ENCODE data around the gene THSD7A.

THSD7A gene

GRCh38 chr7:11817111-11817740, 14.8 kb downstream of the THSD7A start:
- no peak for DNase-seq (ENCODE audit: low spot score)

GRCh38 chr7:11811709-11812108, 20.3 kb downstream of the THSD7A start:
- no peak for DNase-seq (ENCODE audit: low spot score)

DNA sequence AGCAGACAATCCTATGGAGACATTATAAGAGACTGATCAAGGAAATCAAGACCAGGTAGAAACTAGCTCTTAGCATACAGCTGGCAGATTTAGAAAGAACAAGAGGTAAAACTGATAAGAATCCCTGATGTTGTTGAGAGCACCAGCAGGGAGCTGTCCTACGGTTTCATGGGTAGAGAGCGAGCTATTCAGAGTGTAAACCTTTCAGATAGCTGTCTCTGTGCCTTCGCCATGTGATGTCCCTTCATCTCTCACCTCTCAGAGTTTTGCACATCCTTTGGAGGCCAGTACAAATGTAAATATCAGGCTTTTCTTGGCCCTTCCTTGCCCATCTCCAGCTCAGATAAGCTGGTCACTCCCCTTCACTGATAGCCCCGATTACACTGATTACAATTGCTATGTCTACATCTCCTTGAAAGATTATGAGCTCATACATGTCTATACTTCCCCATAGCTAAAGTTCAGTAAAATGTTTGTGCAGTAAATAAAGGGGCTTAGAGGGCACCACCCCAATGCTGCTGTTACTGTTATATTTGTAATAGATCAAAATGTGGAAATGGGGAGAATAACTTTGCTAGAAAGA, 21.9 kb downstream of the THSD7A start:
- DNase-seq (ENCODE audit: low spot score), result no peak

DNA sequence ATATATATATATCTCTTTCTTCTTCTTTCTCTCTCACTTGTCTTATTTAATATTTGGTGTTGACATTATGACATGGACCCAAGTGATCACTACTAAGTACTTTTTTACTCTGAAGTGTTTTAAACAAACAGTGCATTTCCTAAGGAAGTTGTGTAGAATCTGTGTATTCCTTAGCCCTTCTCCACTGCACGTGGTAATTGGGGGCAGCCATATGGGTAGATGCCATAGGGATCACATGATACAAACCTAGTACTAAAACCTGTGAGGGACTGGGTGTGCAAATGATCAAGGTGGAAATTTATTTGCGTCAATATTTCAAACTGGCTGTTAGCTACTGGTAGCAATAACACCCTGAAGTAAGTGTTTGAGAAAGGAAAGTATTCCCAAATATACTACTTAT, 25.0 kb downstream of the THSD7A start:
- DNase-seq (ENCODE audit: low spot score), result no peak

- no peak for DNase-seq (ENCODE audit: low spot score)
These were observed 27.4 kb downstream of the THSD7A start for GRCh38 chr7:11804621-11805020.

- no peak for DNase-seq (ENCODE audit: low spot score)
These were observed 36.8 kb downstream of the THSD7A start for GRCh38 chr7:11795231-11795630.

DNA sequence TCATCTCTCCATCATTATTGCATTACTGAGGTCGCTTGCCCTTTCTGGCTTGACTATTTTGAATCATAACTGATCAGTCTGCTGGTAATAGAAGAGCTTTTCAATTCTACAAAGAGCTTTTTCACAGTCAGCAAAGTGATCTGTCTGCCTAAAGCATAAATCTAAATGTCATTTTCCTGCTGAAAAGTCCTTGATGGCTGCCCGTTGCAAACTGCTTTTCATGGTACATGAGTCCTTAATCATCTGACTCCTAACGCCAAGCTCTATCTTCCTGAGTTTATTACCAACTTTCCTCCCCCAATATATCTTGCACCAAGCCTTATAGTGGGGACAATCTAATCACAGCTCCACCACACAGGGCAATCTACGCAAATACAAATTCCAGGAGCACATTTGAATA, 39.8 kb downstream of the THSD7A start:
- no peak for DNase-seq (ENCODE audit: low spot score)

DNA sequence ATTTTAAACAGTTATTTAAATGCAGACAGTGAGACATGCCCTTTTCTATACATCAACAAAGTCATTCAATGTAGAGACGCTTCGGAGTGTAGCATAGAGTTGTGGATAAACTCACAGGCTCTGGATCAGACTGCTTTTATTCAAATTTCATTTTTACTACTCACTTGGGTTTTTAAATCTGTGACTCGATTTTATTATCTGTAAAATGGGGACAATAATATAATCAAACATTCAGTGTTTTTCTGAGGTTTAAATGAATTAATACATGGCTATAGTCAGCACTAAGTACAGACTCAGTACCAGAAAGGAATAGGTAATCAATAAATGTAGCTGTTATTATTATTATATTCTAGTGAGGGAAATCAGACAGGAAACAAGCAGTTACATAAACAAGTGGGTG, 43.4 kb downstream of the THSD7A start:
- no peak for DNase-seq (ENCODE audit: low spot score)

GRCh38 chr7:11787534-11787933, 44.5 kb downstream of the THSD7A start:
- DNase-seq (ENCODE audit: low spot score), result no peak

DNA sequence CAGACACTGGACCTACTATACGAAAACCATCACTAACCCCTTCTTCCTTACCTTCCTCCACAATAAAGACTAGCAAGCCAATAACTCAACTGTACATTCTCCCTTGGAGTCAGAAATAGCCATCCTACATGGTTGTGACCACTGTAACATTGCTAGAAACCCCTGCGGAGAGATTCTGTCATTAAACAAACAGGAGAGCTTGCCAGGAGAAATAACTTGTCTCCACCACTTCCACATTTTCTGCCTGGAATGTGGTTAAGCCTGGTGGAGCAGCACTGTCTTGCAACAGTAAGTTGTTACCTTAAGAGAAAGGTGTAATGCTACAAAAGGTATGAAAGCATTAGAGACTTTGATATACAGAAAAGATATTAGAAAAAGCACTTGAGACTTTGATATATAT, 45.8 kb downstream of the THSD7A start:
- DNase-seq (ENCODE audit: low spot score), result peak; percentile 13

- no peak for DNase-seq (ENCODE audit: low spot score)
These were observed 47.0 kb downstream of the THSD7A start for GRCh38 chr7:11784769-11785536.

DNA sequence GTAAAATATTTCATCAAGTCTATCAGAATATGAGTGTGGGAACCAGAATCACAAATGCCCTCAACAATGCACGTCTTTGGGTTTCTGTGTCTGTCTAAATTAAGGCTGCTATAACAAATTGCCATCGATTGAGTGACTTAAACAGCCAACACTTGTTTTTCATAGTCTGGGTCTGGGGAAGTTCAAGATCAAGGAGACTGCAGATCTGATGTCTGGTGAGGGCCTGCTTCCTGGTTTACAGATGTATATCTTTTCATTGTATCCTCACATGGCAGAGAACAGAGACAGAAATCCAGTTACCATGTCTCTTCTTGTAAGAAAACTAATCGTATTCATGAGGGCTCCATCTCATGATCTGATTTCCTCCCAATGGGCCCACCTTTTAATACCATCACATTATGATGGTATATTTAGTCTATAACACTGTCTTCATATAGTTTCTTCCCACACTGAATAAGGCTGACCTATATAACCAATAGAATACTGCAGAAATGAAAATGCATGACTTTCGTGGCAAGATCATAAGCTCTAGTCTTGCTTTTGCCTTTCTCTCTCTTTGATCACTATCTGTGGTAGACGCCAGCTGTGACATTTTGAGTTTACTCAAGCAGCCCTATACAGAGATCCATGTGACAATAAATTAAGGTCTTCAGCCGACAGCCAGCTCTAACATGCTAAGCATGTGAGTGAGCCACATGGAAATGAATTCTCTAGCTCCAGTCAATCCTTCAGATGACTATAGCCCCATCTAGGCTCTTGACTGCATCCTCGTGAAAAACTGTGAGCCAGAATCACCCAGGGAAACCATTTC, 51.9 kb downstream of the THSD7A start:
- no peak for DNase-seq (ENCODE audit: low spot score)

DNA sequence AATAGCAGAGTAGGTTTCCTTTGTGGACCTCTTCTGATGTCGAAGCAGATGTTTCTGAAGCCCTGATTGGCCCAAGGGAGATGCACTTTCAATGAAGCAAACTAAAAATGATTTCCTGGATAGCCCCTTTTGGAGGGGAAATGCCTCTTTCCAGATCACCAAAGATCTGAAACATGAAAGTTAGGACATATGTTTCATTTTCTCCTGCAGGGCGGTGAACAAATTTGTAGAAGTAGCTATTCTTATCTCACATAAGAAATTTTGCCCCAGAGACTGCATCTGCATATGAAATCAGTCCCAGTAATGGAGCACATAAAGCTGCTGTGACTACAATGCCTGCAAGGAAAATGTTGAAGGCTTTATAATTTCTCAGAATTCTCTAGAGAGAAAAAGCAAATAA, 56.0 kb downstream of the THSD7A start:
- no peak for DNase-seq (ENCODE audit: low spot score)

GRCh38 chr7:11775401-11775800, 56.6 kb downstream of the THSD7A start:
- DNase-seq (ENCODE audit: low spot score), result no peak

DNA sequence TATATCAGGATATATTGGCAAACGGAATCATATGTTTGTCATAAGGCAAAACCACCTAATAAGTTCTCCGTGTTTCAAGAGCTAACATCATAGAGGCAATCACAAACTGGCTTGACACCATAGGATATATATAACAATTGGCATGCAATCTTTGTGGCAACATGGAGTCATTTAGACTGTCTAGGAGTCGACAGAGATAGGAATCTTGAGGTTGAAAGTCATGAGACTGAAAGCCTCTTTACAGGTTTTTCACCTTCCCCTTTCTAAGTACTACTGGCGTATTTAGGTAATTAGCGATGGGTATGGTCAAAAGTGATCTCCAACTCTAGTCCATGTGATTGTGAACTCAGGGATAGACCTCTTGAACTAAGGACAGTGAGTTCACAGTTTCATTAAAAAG, 63.7 kb downstream of the THSD7A start:
- no peak for DNase-seq (ENCODE audit: low spot score)

DNA sequence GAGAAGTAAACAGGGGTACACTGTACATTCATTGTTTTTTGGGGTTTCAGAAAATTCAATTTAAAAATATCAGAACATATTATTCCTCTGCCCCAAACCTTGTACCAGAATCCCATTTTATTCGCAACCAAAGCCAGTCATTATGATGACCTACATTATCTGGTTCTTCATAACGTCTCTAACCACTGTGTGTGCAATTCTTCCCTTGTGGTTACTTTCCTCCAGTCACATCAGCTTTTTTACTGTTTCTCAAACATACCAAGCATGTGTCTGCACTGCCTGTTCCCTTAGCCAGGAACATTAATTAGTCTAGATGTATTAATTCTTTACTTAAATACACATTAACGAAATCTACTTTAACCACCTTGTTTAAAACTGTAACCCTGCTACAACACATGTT, 64.8 kb downstream of the THSD7A start:
- no peak for DNase-seq (ENCODE audit: low spot score)

DNA sequence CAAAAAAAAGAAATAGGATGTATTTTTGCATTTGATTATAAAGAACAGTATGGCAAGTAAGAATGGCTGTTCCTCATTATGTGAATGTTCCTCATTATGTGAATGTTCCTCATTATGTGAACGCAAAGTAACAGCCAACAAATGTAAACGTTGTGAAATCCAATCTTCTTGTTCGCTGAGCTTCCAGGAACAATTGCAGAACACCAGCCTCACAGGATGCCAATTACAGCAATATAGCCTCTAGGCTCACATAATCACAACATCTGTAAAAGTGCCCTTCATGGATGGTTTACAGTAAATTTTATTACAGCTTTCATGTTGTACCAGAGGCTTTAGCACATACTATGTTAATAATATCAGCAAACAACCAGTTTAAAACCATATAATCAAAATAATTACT, 71.6 kb downstream of the THSD7A start:
- DNase-seq (ENCODE audit: low spot score), result no peak

GRCh38 chr7:11758627-11759111, 73.3 kb downstream of the THSD7A start:
- no peak for DNase-seq (ENCODE audit: low spot score)

DNA sequence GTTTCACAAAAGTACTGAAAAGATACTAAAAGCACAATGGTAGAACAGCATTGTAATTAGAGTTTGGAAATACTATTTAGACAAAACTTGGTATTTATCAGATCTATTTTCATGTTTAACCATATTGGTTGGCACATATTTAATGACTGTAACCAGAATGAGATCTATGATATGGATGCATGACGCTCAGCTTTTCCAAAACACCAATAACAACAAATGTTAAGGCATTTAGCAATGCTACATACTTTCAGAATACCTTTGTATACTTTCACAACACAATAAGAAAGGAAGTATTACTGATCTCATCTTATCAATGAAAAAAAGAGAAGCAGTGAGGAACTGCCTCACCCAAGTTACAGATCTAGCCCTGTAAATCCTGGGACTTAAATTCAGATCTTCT, 74.8 kb downstream of the THSD7A start:
- DNase-seq (ENCODE audit: low spot score), result no peak

DNA sequence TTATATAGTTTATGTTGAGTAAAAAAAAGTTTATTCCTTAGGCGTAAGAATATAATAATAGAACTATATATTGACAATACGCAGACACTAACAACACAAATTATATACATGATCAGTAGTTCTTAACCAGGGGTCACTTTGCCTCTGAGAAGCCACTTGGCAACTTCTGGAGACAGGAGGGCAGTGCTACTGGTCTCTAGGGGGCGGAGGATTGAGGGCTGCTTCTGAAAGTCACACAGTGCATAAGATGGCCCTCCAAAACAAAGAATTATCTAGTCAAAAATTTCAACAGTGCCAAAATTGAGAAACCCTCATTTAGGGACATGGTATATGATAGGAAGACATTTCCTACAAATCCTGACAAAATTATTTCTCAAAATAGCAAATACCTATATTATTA, 77.1 kb downstream of the THSD7A start:
- DNase-seq (ENCODE audit: low spot score), result no peak

GRCh38 chr7:11754123-11754522, 77.9 kb downstream of the THSD7A start:
- DNase-seq (ENCODE audit: low spot score), result no peak

DNA sequence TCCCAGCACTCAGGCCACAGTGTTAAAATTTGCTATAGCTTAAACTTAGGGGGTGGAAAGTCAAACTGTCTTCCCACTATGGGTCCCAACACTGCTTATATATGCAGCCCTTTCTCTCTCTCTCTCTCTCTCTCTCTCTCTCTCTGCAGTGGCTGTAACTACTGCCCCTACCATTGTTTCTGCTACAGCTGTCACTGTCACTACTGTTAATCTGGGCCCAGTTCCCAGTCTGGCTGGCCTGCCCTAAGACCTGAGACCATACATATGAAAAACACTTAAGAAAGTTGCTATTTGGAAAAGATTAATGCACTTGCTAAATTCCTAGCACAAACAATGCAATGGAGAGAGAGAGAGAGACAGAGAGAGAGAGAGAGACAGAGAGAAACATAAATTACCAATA, 78.6 kb downstream of the THSD7A start:
- no peak for DNase-seq (ENCODE audit: low spot score)
